Activated CD8-positive, alpha-beta memory T cell treated with anti-CD3 and anti-CD28 coated beads for 36 hours (primary cell): Measurements from ENCODE around the gene MRGPRF. TPM values are rescaled to one million over a fixed set of nuclear protein-coding genes. Genes with fewer than 3 reads are reported as not detected.
"Not testable (repeated sequence)": the region's sequence is repeated elsewhere in the genome, so short reads cannot be mapped to it uniquely, and the experiment has no call there.

Source experiments
- CTCF ChIA-PET: fragments of 350-600 bp; sonication (Branson Sonifier 250); formaldehyde crosslinking; loops from one replicate; lab custom pipeline; 2021; ENCODE audit warnings: antibody characterized with exemption; lab: Charles Lee
- POLR2A ChIA-PET: fragments of 350-600 bp; sonication (Branson Sonifier 250); formaldehyde crosslinking; loops from one replicate; lab custom pipeline; 2021; ENCODE audit warnings: antibody characterized with exemption; lab: Charles Lee
- total RNA-seq, 2 experiments: library from RNA; stranded (reverse); gene quantifications; one replicate each; pipeline ENCODE4 v1.2.3, GENCODE V29; 2021

Gene MRGPRF
- total RNA-seq, 2 experiments from 2014 or later = not detected

- CTCF ChIA-PET = no interaction called here
- POLR2A ChIA-PET = no interaction called here
Observed at GRCh38 chr11:69006816-69007215, 6.2 kb downstream of the MRGPRF start.

- ChIA-PET POLR2A (no interaction called here), CTCF (no interaction called here)
Observed at GRCh38 chr11:69005631-69006368, 7.2 kb downstream of the MRGPRF start.

- ChIA-PET CTCF (no interaction called here), POLR2A (no interaction called here)
Observed at GRCh38 chr11:69005183-69005630, 7.8 kb downstream of the MRGPRF start.

- CTCF ChIA-PET = no interaction called here
Observed at GRCh38 chr11:69004411-69005182, 8.4 kb downstream of the MRGPRF start.

GRCh38 chr11:69003866-69004367 is 9.1 kb downstream of the MRGPRF start:
- ChIA-PET CTCF (no interaction called here), POLR2A (no interaction called here)

More at GRCh38 chr11:69004411-69005182, 8.4 kb downstream of the MRGPRF start:
- POLR2A ChIA-PET = no interaction called here

- CTCF ChIA-PET = no interaction called here
- POLR2A ChIA-PET = no interaction called here
Observed at GRCh38 chr11:69003301-69003865, 9.7 kb downstream of the MRGPRF start.

GRCh38 chr11:69002570-69003231 is 10.3 kb downstream of the MRGPRF start:
- POLR2A ChIA-PET = no interaction called here
- CTCF ChIA-PET = no interaction called here

GRCh38 chr11:69002110-69002569 is 10.9 kb downstream of the MRGPRF start:
- POLR2A ChIA-PET = no interaction called here
- CTCF ChIA-PET = interaction anchor here (0.6 kb wide), 1 partner anchor 279 kb away, joined by 3 read pairs; no protein-coding TSS in a partner anchor

GRCh38 chr11:69001243-69002081 is 11.6 kb downstream of the MRGPRF start:
- POLR2A ChIA-PET = no interaction called here
- CTCF ChIA-PET = interaction anchor here (0.6 kb wide), 1 partner anchor 278 kb away, joined by 3 read pairs; no protein-coding TSS in a partner anchor

GRCh38 chr11:69000831-69001242 is 12.2 kb downstream of the MRGPRF start:
- POLR2A ChIA-PET = no interaction called here
- CTCF ChIA-PET = no interaction called here

- ChIA-PET CTCF (no interaction called here), POLR2A (no interaction called here)
Observed at GRCh38 chr11:69000391-69000790, 12.7 kb downstream of the MRGPRF start.

GRCh38 chr11:68999748-69000355 is 13.2 kb downstream of the MRGPRF start:
- POLR2A ChIA-PET, CTCF ChIA-PET: not testable (repeated sequence)

GRCh38 chr11:68999093-68999747 is 13.8 kb downstream of the MRGPRF start:
- ChIA-PET CTCF (no interaction called here), POLR2A (no interaction called here)

- ChIA-PET CTCF (no interaction called here), POLR2A (no interaction called here)
Observed at GRCh38 chr11:68998390-68998911, 14.6 kb downstream of the MRGPRF start.

- POLR2A ChIA-PET = no interaction called here
- CTCF ChIA-PET = no interaction called here
Observed at GRCh38 chr11:68997995-68998348, 15.1 kb downstream of the MRGPRF start.

- POLR2A ChIA-PET = no interaction called here
- CTCF ChIA-PET = no interaction called here
Observed at GRCh38 chr11:68997124-68997994, 15.7 kb downstream of the MRGPRF start.
